ENCODE results near the gene MEF2B. TPM values are rescaled to one million over a fixed set of nuclear protein-coding genes. Genes with fewer than 3 reads are reported as not detected.

The MEF2B gene
- total and polyA plus RNA-seq, 2 experiments from 2014 or later = 7.4 to 8.3 TPM

- no peak for TF ChIP-seq ZNF462 (CRISPR knock-in tag; IDR thresholded peaks at IDR 0.05)
- TF ChIP-seq EZH2phosphoT487 (IDR thresholded peaks at IDR 0.05; ENCODE audit: unreplicated experiment) = no peak
- no peak for TF ChIP-seq CREB1 (CRISPR knock-in tag; IDR thresholded peaks at IDR 0.05; ENCODE audit: low read depth)
These were observed 18.6 kb downstream of the MEF2B start (continued) for GRCh38 chr19:19151418-19151817.

- Histone ChIP-seq H3K27me3 (ENCODE audit: insufficient read depth) (no peaks in the 10 kb centered on the region), H3K4me2 (no peak overlapping the region), H3K79me2 (replicated peaks; ENCODE audit: insufficient read depth) (no peaks in the 10 kb centered on the region), H3K27ac (ENCODE audit: low read depth) (no peak overlapping the region), H3F3A (replicated peaks; ENCODE audit: low read depth) (no peaks in the 10 kb centered on the region), H4K20me1 (replicated peaks; ENCODE audit: insufficient read depth) (no peaks in the 10 kb centered on the region), H2AFZ (no peak overlapping the region), H3K4me3 (no peak overlapping the region), H3K4me1 (ENCODE audit: insufficient read depth) (no peaks in the 10 kb centered on the region), H3K36me3 (ENCODE audit: insufficient read depth) (no peaks in the 10 kb centered on the region), H3K9me2 (ENCODE audit: insufficient read depth) (no peaks in the 10 kb centered on the region)
- Mint-ChIP-seq H3K36me3 (ENCODE audit: low read depth) (peaks cover 8% of the 10 kb centered on the region; the same call in 2 of the 3 replicates), H3K27me3 (ENCODE audit: insufficient read depth, low read depth, poor library complexity) (peaks cover 5% of the 10 kb centered on the region), H3K4me3 (no peak overlapping the region), H3K9me3 (no peaks in the 10 kb centered on the region), H3K4me1 (no peaks in the 10 kb centered on the region), H3K27ac (no peak overlapping the region)
- ATAC-seq (no peak), DNase-seq (ENCODE audit: low spot score) (no peak)
- TF ChIP-seq STAT1 (IDR thresholded peaks at IDR 0.05; ENCODE audit: unreplicated experiment) = no peak
- no peak for TF ChIP-seq CREB1 (CRISPR knock-in tag; IDR thresholded peaks at IDR 0.05; ENCODE audit: low read depth)
- TF ChIP-seq EZH2 (IDR thresholded peaks at IDR 0.05; ENCODE audit: low read depth, unreplicated experiment) = no peak
- TF ChIP-seq CTCF (conservative IDR thresholded peaks at IDR 0.05; ENCODE audit: low read depth in 2 of 2) = no peak
- no peak for TF ChIP-seq ETS1 (IDR thresholded peaks at IDR 0.05)
- TF ChIP-seq ZNF114 (CRISPR knock-in tag; IDR thresholded peaks at IDR 0.05) = no peak
These were observed 20.6 kb downstream of the MEF2B start for GRCh38 chr19:19149435-19149834.
